Measurements from ENCODE around the gene TRIM47.
A peak's percentile ranks its signal among the peaks of the same experiment; 100 is the strongest.

The TRIM47 gene

DNA sequence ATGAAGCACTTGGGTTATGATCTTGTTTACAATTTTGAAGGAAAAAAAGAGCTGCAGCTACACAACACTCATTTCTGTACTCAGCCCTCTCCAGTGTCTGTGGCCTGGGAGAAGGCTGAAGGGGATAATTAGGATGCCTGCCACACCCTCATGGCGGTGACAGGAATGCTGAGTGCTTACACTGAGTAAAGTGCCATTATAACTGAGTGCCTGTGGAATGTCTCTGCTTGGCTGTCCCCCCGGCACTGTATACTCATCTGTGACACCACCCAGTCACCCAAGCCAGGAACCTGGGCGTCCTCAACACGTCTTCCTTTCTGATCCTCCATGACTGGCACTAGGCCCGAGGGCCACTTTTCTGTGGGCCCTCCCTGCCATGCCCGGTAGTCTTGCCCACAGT is 29.8 kb upstream of the TRIM47 start:
- DNase-seq (ENCODE audit: low read depth in 2 of 2): no peak

DNA sequence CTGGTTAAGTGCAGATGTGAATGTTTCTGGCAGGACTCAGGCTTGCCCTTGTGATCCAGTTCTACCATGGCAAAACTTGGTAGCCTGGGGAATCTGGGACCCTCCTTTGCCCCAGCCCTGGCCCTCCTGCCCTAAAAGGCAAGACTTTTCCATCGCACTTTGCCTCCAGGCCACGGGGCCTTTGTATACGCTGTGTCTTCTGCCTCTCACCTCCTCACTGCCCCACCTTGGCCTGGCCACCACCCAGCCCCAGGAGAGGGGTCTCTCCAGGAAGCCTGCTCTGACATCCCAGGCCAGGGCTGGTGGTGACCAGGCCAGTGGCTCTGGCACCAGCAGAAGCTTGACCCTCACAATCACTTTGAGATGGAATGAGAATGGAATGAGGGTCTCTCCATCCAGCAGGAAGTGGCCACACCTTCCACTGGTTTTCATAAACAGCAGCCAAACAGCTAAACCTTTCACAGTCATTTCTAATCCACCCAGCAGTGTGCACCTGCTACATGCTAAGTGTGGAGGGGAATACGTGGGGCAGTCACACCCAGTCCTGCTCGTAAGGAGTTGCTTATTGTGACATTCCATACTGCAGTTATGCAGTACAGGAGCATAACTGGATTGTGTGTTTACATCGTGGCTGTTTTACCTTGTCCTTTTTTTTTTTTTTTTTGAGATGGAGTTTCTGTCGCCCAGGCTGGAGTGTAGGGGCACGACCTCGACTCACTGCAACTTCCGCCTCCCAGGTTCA is 27.9 kb upstream of the TRIM47 start:
- no peak for DNase-seq (ENCODE audit: low read depth in 2 of 2)

DNA sequence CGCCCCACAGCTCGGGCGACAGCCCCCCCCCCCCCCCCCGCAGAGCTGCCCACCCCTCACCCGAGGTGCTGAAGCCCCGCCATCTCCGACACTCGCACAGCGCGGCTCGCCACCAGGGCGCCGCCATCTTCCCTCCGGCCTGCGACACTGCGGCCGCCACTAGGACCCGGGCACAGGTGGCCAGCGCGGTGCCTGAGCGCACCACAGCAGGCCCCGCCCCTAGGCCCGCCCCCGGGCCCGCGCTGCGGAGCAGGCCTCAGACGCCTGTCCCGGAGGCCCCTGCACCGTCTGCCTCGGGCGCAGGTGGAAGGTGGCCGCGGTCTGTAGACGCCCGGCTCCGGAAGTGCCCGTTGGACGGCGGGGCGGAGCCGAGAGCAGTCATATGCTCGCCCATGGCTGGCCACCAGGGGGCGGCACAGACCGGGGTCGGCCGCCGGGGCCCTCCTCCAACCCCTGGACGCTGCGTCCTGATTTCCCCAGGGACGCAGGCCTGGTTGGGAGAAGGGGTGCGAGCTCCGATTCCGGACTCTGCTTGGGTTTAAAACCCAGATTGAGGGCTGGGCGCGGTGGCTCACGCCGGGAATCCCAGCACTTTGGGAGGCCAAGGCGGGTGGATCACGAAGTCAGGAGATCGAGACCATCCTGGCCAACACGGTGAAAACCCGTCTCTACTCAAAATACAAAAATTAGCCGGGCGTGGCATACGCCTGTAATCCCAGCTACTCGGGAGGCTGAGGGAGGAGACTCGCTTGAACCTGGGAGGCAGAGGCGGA is 26.6 kb upstream of the TRIM47 start, which contains the start of gene MRPL38:
Gene MRPL38, minus strand, starts transcription at position 136 of the 773 bp plus-strand sequence. Its CDS starts 9 bp downstream, at position 127.
- DNase-seq (ENCODE audit: low read depth in 2 of 2): peak; percentile 75 to 78

DNA sequence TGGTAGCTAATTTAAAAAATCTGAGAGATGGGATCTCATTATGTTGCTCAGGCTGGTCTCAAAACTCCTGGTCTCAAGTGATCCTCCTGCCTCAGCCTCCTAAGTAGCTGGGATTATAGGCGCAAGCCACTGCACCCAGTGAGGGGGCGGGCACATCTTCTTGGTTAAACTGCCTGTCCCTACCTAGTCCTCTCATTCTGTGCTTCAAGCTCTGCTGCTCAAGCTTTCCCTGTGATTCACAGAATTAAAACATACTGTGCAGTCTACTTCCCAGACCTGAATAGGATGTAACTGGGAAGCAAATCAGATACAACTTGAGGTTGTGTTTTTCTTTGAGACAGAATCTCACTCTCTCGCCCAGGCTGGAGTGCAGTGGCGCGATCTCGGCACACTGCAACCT is 24.0 kb upstream of the TRIM47 start:
- no peak for DNase-seq (ENCODE audit: low read depth in 2 of 2)

DNA sequence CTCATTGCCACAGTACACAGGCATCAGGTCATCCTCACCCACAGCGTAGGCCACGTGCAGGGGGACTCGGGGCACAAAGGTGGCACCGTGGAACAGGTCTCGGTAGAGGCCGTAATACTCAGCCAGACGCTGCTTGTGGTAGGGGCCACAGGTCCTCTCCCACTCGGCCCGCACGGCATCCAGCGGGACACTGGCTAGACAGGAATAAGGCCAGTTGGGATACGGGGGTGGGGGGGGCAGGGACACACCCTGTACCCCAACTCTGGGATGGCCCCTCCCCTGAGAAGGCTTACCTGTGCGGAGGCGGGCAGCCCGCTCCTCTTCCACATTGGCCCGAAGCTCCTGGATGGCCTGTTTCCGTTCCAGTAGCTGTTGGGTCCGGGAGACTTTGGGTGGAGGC is 23.3 kb upstream of the TRIM47 start:
- no peak for DNase-seq (ENCODE audit: low read depth in 2 of 2)

DNA sequence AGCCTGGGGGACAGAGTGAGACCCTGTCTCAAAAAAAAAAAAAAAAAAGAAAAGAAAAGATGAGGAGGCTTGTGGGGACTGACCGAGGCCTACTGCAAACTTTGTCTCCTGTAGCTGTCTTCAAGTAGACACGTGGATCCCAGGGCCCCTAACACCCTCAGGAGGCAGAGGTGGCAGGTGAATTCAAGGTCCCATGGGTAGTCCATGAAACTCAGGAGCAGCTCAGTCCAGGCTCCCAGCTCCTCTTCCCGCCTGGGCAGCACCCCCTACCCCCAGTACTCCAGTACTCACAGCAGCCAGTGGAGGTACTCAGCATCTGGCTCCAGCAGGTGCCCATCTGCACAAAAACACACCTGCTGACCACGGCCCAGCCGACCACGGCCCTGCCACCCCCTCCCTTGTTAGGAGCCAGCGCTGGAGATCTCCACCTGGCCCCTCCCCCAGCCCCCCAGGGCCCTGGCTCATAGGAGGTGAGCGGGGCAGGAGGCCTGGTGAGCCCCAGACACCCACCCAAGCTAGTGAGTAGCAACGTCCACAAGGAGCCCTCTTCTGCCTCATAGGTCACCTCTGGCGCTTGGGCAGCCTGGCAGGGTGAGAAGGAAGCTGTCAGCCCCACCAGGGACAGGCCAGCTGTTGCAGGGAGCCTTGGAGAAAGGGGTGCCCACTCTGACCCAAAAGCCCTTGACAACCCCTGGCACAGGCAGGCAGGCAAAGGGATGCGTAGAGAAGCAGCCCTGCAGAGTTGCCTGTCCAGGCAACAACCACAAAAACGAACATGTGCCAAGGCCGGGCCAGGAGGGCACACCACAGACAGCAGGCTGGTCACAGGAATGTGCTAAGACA is 22.5 kb upstream of the TRIM47 start:
- DNase-seq (ENCODE audit: low read depth in 2 of 2): no peak

DNA sequence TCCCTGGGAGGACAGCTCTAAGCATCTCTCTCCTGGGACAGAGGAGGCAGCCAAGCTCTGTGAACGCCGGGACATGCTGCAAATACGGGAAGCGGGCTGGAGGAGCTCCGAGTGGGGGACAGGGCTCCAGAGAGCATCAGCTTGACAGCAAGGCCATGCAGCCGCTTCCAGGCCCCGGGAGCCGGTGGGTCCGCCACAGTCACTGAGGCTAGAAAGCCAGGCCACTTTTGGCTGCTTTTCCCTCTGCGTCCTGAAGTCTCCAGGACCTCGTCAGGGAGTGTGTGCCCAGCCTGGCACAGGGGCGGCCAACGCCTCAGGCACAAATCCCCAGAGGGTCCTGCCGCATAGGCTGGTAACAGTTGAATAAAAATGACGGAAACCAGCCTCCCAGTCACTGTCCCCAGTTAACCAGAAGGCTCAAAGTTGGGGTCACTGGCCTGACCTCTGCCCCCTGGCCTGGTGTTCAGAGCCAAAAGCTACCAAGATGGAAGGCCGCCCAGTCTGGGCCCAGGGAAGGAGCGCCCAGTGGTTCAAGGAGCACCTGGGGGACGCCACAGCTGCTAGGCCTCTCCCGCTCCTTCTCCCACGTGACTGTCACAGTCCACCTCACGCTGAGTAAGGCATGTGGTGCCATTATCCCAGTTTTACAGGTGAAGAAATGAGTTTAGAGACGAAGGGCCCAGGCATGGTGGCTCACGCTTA is 21.5 kb upstream of the TRIM47 start:
- no peak for DNase-seq (ENCODE audit: low read depth in 2 of 2)

DNA sequence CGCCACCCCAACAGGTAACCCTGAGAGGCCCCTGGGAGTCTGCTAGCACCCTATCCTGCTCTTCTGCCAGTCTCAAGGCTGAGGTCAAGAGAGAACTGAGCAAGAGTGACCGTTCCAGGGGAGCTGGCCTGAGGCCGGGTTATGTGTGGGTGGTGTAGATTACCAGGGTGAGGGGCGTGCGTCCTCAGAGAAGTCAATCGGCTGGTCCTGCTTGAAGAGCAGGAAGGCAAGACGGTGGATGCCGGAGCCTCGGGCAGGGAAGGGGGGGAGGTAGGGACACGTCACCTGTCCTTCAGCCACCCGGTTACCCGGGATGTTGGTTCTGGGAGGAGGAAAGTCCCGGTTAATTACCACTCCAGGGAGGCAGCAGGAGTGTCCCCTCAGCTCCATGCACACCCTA is 21.0 kb upstream of the TRIM47 start:
- no peak for DNase-seq (ENCODE audit: low read depth in 2 of 2)

DNA sequence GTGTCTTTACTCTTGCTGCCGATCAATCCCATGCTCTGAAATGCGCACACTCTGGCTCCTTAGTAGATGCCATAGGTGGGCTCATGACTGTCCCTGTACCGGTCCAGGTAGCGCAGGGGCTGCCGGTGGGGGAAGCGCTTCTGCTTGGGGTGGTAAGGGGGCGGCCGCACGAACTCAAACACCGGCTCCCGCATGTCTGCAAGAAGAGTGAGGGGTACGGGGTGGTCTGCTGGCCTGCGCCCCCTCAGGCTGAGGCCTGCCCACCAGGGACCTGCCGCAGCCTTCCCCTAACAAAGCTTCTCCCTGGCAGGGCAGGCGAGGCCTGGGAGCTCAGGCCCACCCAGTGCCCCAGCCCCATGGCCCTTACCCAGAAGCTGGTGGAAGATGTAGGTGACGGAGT is 20.4 kb upstream of the TRIM47 start:
- no peak for DNase-seq (ENCODE audit: low read depth in 2 of 2)

DNA sequence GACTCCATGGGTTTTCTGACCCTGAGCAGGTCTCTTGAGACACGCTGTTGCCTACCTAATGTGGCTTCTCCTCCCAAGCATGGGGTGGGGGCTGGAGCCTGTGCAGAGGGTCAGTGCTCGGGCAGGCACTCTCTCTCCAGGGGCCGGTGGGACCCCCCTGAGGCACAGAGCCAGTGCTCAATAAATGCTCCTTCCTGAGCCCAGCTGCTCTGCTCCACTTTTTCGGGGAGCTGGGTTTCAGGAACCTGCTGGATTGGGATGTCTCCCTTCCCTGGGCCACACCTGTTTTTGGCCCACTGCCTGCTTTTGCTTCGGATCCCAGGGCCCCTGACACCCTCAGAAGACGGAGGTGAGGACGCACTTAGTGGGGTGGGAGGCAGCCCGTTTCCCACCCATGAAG is 19.7 kb upstream of the TRIM47 start:
- no peak for DNase-seq (ENCODE audit: low read depth in 2 of 2)

DNA sequence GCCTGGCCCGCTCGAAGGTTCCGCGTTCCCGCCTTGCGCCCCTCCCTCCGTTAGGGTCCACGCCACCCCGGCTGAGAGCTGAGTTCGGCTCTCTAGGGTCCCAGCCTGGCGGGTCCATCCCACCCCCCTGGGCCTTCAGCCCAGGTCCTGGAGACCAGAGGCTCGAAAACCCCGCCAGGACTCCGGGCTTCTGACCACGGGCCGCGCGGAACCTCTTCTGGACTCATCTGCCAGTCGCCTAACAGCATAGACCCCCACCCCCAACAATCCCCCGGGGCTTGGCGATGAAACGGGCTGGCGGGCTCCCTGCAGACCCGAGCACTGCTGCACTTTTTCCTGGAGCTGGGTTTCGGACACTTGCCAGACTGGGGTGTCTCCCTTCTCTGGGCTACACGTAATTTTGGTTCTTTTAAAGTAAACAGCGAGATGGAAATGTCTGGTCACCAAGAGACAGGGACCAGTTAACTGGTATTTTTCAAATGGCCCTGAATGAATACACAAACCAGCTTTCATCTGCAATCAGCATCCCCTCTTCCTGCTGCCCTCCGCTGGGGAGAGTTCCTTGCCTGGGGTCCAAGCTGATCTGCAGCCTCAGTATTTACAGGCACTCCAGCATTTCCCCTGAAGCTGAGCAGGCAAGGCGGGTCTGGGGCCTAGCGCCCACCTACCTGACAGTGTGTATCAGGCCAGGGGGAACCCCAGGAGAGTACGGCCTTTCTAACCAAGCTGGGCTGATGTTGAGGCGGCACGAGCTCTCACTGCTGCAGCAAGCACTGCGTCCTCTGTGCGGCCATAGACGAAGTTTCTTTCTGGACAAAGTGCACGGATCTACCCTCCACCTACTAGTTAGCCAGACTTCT is 19.0 kb upstream of the TRIM47 start:
- DNase-seq (ENCODE audit: low read depth in 2 of 2): no peak

DNA sequence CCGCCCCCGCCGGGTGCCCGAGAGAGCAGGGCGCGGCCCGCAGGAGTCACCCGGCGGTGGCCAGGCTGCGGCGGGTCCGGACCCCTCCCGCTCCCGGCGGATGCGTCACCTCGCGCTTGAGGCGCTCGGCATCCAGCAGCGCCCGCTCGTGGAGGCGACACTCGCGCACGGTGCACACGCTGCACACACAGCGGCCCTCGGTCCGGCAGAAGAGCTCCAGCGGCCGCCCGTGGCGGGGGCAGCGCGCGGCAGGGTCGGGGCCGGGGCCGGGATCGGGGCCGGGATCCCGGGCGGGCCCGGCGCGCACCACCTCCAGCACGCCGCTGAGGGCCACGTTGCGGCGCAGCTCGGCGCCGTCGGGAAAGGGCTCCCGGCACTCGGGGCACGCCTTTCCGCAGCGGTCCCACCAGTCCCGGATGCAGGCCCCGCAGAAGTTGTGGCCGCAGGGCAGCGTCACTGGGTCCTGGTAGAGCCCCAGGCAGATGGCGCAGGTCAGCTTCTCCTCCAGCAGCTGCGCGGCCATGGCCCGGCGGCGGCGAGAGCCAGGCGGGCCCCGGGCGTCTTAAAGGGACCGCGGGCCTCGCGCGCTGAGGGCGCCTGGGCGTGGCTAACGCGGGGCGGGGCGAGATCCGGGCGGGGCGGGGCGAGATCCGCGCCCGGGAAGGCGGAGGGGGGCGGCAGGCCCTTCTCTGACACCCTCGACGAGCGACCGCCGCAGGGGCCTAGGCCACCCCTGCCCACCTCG is 18.2 kb upstream of the TRIM47 start, which contains the start of gene TRIM65:
Gene TRIM65, minus strand, starts transcription at position 537 of the 745 bp plus-strand sequence. Its CDS starts 14 bp downstream, at position 523.
- DNase-seq (ENCODE audit: low read depth in 2 of 2): peak; percentile 31 to 39

DNA sequence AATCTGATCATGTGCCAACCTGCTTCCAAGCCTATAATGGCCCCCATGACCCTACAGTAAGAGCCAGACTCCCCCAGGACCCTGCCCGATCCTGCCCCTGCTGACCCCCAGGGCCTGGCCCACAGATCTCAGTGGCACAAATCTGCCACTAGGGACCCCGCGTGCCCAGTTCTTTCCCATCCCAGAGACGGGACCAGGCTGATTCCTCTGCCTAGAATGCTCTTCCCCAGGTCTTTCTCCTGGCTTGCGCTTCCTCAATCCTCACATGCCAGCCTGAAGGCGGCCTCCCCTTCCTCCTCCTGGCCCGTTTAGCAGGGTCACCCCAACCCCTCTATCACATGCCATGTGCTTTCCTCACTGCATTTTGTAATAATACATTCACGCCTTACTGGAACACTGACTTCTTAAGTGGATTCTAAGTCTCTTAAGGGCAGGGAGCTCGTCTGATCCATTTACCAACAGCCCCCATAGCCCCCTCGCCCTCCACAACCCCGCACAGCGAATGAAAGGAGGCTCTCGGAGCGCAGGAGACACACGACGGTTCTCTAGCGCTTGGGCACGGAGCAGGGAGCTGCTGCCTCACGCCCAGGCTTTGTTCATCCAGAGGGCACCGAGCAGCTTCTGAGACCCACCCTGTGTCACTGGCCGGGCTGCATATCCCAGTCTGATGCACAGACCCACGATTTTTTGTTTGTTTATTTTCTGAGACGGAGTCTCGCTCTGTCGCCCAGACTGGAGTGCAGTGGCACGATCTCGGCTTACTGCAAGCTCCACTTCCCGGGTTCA is 17.2 kb upstream of the TRIM47 start:
- DNase-seq (ENCODE audit: low read depth in 2 of 2): no peak

DNA sequence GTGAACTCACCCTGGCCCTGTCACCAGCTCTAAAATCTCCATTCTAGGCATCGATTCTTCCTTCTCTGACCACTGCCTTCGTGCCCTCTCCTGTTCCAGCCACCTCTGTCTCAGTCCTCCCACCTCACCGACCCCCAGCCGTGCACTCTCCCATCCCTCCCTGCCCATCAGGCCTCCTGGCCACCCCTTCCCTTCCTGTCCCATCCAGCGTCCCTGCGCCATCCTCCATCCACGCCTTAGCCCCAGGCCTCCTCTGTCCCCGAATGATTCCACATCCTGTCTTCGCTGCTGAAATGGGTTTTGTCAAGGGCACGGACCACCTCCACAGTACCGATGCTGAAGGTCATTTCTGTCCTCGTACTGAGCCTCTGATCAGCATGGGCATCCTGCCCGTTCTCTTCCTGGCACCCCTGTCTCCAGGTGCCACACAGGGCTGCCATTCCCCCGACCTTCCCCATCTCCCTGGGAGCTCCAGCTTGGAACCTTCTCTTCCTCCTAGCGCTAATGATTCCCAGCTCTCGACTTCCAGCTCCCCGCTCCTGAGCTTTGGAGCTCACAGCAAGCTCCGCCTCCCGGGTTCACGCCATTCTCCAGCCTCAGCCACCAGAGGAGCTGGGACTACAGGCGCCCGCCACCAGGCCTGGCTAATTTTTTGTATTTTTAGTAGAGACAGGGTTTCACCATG is 15.8 kb upstream of the TRIM47 start:
- DNase-seq (ENCODE audit: low read depth in 2 of 2): no peak

DNA sequence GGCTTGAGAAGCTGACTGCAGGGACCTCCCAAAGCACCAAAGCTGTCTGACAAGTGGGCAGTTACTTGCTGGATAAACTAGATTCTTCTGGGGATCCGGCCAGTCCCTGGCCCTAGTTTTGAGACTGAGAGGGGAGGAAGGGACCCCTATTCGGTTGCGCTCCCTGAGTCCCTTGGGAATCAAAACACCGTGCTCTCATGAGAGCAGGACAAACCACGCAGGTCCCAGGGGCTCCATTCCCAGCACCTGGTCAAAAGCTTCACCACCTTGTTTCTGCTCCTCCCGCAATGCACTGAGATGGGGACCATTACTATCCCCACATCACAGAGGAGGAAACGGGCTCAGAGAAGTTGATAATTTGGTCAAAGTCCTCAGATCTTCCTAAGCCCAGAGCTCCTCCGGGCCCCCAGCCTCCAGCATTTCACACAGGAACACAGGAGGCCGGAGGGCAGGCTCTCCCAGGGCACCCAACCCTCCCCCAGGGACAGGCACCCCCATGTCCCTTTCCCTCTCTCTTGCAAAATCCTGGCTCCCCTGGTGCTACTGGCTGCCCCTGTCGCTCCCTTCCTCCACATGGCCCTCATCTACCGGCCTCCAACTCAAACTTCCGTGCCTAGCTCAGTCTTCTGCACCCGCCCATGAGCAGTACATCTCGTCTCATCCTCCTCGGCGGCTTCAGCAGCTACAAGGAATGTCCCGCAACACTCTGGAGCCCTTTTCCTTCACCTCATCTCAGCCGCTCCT is 15.1 kb upstream of the TRIM47 start:
- DNase-seq (ENCODE audit: low read depth in 2 of 2): no peak

DNA sequence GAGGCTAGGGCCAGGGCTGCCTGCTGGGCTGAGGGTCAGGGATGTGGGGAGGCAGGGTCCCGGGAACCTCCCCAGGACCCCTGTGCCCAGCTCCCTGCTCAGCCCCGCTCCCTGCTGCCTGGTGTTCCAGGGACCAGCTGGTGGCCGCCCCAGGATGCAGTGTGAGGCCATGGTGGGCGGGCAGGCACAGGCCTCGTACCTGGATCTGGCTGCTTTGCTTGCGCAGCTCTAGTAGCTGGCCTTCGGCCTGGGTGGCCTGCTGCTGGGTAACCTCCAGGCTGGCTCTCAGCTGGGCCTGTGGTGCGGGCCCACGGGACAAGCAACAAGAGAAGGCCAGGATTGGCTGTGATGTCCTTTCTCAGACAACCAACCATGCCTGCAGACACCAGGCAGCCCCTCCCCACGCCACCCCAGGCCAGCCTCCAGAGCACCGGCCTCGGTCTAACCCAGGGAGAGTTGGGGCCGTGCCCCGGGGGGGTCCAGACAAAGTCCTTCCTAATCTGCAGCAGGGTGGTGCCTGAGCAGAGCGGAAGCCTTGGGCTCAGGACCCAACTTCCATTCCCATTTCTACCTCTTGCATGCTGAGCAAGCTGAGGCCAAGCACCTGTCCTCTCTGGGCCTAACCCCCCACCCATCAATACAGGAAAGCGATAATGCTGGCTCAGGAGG is 14.3 kb upstream of the TRIM47 start:
- no peak for DNase-seq (ENCODE audit: low read depth in 2 of 2)
